ENCODE data around the gene TPPP2.

GRCh38 chr14:21011136-21011535 lies 18.9 kb upstream of the TPPP2 start:
- no peak for TF ChIP-seq CTCF (conservative IDR thresholded peaks at IDR 0.05 in 1 of 2, IDR thresholded peaks at IDR 0.05 in 1 of 2; ENCODE audit: extremely low read depth in 1 of 2, insufficient read depth in 1 of 2, low read depth in 1 of 2, low read length in 2 of 2)
- TF ChIP-seq EZH2 (IDR thresholded peaks at IDR 0.05; ENCODE audit: borderline replicate concordance, low read length), result no peak

Measured in mammary epithelial cell (primary cell).